ENCODE data around the gene AGAP5. TPM values are rescaled to one million over a fixed set of nuclear protein-coding genes. Genes with fewer than 3 reads are reported as not detected.

AGAP5 gene
- total and polyA plus RNA-seq, 9 of the 15 experiments (the other 6 are each of a cell fraction or from before 2014, with no cell fraction given), result 0.32 to 7.5 (median 5.3) TPM

GRCh38 chr10:73644015-73644743, 53.7 kb downstream of the AGAP5 start (continued):
- TF ChIP-seq RAD21 (CRISPR knock-in tag; conservative IDR thresholded peaks at IDR 0.05 in 1 of 2, IDR thresholded peaks at IDR 0.05 in 1 of 2), result peak; percentile 99 to 100
- TF ChIP-seq TBL1XR1 (IDR thresholded peaks at IDR 0.05; ENCODE audit: low read length in 2 of 2), result no peak
- no peak for TF ChIP-seq GABPA (tag; conservative IDR thresholded peaks at IDR 0.05; ENCODE audit: low read depth)
- 0 out of 2 replicates have a peak, but pooled peaks have one; percentile 49 for TF ChIP-seq SMAD4 (CRISPR knock-in tag; conservative IDR thresholded peaks at IDR 0.05)
- TF ChIP-seq FOXM1 (IDR thresholded peaks at IDR 0.05; ENCODE audit: low read depth), result no peak
- 0 out of 2 replicates have a peak, but pooled peaks have one; percentile 51 for TF ChIP-seq FOXM1 (CRISPR knock-in tag; IDR thresholded peaks at IDR 0.05; ENCODE audit: low read depth)
- TF ChIP-seq EP300 (IDR thresholded peaks at IDR 0.05; ENCODE audit: low read length), result 0 out of 2 replicates have a peak, but pooled peaks have one; percentile 13
- TF ChIP-seq, protein P1, sequence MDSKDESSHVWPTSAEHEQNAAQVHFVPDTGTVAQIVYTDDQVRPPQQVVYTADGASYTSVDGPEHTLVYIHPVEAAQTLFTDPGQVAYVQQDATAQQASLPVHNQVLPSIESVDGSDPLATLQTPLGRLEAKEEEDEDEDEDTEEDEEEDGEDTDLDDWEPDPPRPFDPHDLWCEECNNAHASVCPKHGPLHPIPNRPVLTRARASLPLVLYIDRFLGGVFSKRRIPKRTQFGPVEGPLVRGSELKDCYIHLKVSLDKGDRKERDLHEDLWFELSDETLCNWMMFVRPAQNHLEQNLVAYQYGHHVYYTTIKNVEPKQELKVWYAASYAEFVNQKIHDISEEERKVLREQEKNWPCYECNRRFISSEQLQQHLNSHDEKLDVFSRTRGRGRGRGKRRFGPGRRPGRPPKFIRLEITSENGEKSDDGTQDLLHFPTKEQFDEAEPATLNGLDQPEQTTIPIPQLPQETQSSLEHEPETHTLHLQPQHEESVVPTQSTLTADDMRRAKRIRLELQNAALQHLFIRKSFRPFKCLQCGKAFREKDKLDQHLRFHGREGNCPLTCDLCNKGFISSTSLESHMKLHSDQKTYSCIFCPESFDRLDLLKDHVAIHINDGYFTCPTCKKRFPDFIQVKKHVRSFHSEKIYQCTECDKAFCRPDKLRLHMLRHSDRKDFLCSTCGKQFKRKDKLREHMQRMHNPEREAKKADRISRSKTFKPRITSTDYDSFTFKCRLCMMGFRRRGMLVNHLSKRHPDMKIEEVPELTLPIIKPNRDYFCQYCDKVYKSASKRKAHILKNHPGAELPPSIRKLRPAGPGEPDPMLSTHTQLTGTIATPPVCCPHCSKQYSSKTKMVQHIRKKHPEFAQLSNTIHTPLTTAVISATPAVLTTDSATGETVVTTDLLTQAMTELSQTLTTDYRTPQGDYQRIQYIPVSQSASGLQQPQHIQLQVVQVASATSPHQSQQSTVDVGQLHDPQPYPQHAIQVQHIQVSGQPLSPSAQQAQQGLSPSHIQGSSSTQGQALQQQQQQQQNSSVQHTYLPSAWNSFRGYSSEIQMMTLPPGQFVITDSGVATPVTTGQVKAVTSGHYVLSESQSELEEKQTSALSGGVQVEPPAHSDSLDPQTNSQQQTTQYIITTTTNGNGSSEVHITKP (IDR thresholded peaks at IDR 0.05; ENCODE audit: partially characterized antibody), result peak; percentile 97
- 0 out of 2 replicates have a peak, but pooled peaks have one; percentile 17 for TF ChIP-seq MTA1 (IDR thresholded peaks at IDR 0.05; ENCODE audit: borderline replicate concordance)
- 0 out of 2 replicates have a peak, but pooled peaks have one; percentile 45 for TF ChIP-seq SMARCA5 (IDR thresholded peaks at IDR 0.05)
- TF ChIP-seq JUN (IDR thresholded peaks at IDR 0.05; ENCODE audit: borderline replicate concordance, low read depth, low read length), result no peak
- peak; percentile 67; the same call in 1 of the 2 replicates for TF ChIP-seq JUN (CRISPR knock-in tag; IDR thresholded peaks at IDR 0.05; ENCODE audit: borderline replicate concordance)
- TF ChIP-seq, protein P2, sequence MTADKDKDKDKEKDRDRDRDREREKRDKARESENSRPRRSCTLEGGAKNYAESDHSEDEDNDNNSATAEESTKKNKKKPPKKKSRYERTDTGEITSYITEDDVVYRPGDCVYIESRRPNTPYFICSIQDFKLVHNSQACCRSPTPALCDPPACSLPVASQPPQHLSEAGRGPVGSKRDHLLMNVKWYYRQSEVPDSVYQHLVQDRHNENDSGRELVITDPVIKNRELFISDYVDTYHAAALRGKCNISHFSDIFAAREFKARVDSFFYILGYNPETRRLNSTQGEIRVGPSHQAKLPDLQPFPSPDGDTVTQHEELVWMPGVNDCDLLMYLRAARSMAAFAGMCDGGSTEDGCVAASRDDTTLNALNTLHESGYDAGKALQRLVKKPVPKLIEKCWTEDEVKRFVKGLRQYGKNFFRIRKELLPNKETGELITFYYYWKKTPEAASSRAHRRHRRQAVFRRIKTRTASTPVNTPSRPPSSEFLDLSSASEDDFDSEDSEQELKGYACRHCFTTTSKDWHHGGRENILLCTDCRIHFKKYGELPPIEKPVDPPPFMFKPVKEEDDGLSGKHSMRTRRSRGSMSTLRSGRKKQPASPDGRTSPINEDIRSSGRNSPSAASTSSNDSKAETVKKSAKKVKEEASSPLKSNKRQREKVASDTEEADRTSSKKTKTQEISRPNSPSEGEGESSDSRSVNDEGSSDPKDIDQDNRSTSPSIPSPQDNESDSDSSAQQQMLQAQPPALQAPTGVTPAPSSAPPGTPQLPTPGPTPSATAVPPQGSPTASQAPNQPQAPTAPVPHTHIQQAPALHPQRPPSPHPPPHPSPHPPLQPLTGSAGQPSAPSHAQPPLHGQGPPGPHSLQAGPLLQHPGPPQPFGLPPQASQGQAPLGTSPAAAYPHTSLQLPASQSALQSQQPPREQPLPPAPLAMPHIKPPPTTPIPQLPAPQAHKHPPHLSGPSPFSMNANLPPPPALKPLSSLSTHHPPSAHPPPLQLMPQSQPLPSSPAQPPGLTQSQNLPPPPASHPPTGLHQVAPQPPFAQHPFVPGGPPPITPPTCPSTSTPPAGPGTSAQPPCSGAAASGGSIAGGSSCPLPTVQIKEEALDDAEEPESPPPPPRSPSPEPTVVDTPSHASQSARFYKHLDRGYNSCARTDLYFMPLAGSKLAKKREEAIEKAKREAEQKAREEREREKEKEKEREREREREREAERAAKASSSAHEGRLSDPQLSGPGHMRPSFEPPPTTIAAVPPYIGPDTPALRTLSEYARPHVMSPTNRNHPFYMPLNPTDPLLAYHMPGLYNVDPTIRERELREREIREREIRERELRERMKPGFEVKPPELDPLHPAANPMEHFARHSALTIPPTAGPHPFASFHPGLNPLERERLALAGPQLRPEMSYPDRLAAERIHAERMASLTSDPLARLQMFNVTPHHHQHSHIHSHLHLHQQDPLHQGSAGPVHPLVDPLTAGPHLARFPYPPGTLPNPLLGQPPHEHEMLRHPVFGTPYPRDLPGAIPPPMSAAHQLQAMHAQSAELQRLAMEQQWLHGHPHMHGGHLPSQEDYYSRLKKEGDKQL (CRISPR knock-in tag; IDR thresholded peaks at IDR 0.05; ENCODE audit: borderline replicate concordance), result no peak
- TF ChIP-seq FOXK2 (conservative IDR thresholded peaks at IDR 0.05 in 1 of 2, IDR thresholded peaks at IDR 0.05 in 1 of 2; ENCODE audit: low read depth in 2 of 2), result peak in 1 of 2 experiments; percentile 69; a peak in 2 of 4 replicates
- TF ChIP-seq OTX1 (CRISPR knock-in tag; IDR thresholded peaks at IDR 0.05), result 0 out of 2 replicates have a peak, but pooled peaks have one; percentile 40
- 0 out of 2 replicates have a peak, but pooled peaks have one; percentile 38 for TF ChIP-seq KLF13 (tag; IDR thresholded peaks at IDR 0.05; ENCODE audit: borderline replicate concordance, low read depth)
